ENCODE results near the gene RAI1.

Gene RAI1

GRCh38 chr17:17849845-17850373 is 168.7 kb downstream of the RAI1 start (continued):
- TF ChIP-seq ZNF596 (tag by site-specific recombination; IDR thresholded peaks at IDR 0.05): no peak
- TF ChIP-seq KLF10 (tag by site-specific recombination; IDR thresholded peaks at IDR 0.05): no peak
- TF ChIP-seq KLF7 (tag by site-specific recombination; IDR thresholded peaks at IDR 0.05; ENCODE audit: borderline replicate concordance): no peak

- ChIA-PET CTCF (interaction anchor here (0.7 to 3.0 kb wide), 3 partner anchors 11 to 363 kb away, joined by 3 to 18 read pairs (median 5); no protein-coding TSS in a partner anchor), POLR2A (no interaction called here)
- Histone ChIP-seq H3K36me3 (ENCODE audit: control insufficient read depth in 2 of 2, insufficient read depth in 1 of 2, low read length in 2 of 2) (peaks cover 0 to 3% of the 10 kb centered on the region in 2 experiments; a peak in 2 of 3 replicates), H3K9me3 (ENCODE audit: control insufficient read depth, insufficient read depth, low read depth, low read length) (no peaks in the 10 kb centered on the region), H3K4me1 (ENCODE audit: control insufficient read depth, insufficient read depth, low read length) (peaks cover 25% of the 10 kb centered on the region), H3K27ac (ENCODE audit: extremely low read depth, low read depth, low read length) (no peak overlapping the region; the same call in 1 of the 2 replicates), H3K4me3 (ENCODE audit: low read depth, low read length) (no peak overlapping the region)
- TF ChIP-seq ZNF155 (tag by site-specific recombination; IDR thresholded peaks at IDR 0.05) (no peak), ZNF561 (tag by site-specific recombination; IDR thresholded peaks at IDR 0.05; ENCODE audit: borderline replicate concordance) (no peak)
- TF ChIP-seq, protein P1, sequence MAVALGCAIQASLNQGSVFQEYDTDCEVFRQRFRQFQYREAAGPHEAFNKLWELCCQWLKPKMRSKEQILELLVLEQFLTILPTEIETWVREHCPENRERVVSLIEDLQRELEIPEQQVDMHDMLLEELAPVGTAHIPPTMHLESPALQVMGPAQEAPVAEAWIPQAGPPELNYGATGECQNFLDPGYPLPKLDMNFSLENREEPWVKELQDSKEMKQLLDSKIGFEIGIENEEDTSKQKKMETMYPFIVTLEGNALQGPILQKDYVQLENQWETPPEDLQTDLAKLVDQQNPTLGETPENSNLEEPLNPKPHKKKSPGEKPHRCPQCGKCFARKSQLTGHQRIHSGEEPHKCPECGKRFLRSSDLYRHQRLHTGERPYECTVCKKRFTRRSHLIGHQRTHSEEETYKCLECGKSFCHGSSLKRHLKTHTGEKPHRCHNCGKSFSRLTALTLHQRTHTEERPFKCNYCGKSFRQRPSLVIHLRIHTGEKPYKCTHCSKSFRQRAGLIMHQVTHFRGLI (tag by site-specific recombination; IDR thresholded peaks at IDR 0.05): peak; percentile 76
These were observed 170.1 kb downstream of the RAI1 start for GRCh38 chr17:17851103-17852002.

DNA sequence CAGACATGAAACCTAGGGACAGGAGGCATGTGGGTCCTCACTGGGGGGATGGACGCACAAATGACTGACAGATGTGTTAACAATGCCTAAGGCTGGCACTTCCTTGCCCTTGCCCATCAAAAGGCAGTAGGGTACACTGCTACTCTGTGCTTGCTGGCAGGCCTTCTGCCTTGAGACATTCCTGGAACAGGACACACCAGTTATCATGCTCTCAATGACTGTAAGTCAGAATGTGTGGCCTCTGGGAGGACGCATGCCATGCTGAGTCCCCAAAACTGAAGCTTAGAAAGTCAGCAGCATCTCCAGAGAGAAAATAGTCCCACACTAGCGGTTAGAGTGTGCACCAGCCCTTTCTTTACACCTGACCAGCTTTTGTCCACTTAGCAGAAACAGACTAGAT is 171.7 kb downstream of the RAI1 start:
- Histone ChIP-seq H3K9me3 (ENCODE audit: control insufficient read depth, insufficient read depth, low read depth, low read length) (no peaks in the 10 kb centered on the region), H3K4me3 (ENCODE audit: low read depth, low read length) (no peak overlapping the region), H3K4me1 (ENCODE audit: control insufficient read depth, insufficient read depth, low read length) (peaks cover 25% of the 10 kb centered on the region), H3K36me3 (ENCODE audit: control insufficient read depth in 2 of 2, insufficient read depth in 1 of 2, low read length in 2 of 2) (no peaks in the 10 kb centered on the region; a peak in 1 of 3 replicates), H3K27ac (ENCODE audit: extremely low read depth, low read depth, low read length) (no peak overlapping the region)
- CTCF ChIA-PET: interaction anchor here (0.6 to 6.4 kb wide), 4 partner anchors 9 to 496 kb away, joined by 3 to 40 read pairs (median 10); no protein-coding TSS in a partner anchor
- POLR2A ChIA-PET: no interaction called here
- TF ChIP-seq ZIC2 (tag by site-specific recombination; IDR thresholded peaks at IDR 0.05) (no peak), ZNF529 (tag by site-specific recombination; IDR thresholded peaks at IDR 0.05; ENCODE audit: insufficient replicate concordance) (no peak), AEBP2 (tag by site-specific recombination; IDR thresholded peaks at IDR 0.05; ENCODE audit: borderline replicate concordance) (no peak), ZNF433 (tag by site-specific recombination; IDR thresholded peaks at IDR 0.05; ENCODE audit: low read depth) (no peak), BCL6B (tag by site-specific recombination; IDR thresholded peaks at IDR 0.05) (no peak), HOXA7 (CRISPR knock-in tag; IDR thresholded peaks at IDR 0.05; ENCODE audit: borderline replicate concordance) (no peak), ZNF561 (tag by site-specific recombination; IDR thresholded peaks at IDR 0.05; ENCODE audit: borderline replicate concordance) (no peak), ZNF155 (tag by site-specific recombination; IDR thresholded peaks at IDR 0.05) (no peak), ZBTB6 (tag by site-specific recombination; IDR thresholded peaks at IDR 0.05) (no peak), OVOL3 (tag by site-specific recombination; IDR thresholded peaks at IDR 0.05) (no peak), ZFHX2 (tag by site-specific recombination; conservative IDR thresholded peaks at IDR 0.05) (no peak), ZNF324 (tag by site-specific recombination; IDR thresholded peaks at IDR 0.05) (no peak), ZNF24 (tag by site-specific recombination; IDR thresholded peaks at IDR 0.05) (no peak), ZFP41 (tag by site-specific recombination; IDR thresholded peaks at IDR 0.05; ENCODE audit: borderline replicate concordance) (no peak), SETDB1 (IDR thresholded peaks at IDR 0.05; ENCODE audit: insufficient read length, low read length) (no peak)

All from HEK293 (cell line).